AG10803 (cell line): Measurements from ENCODE around the gene LMCD1.

Experiments
- DNase-seq: peaks from one replicate; pipeline ENCODE4 v3.0.0; 2010; ENCODE audit warnings: low read depth
- H3K4me3 ChIP-seq: 2 replicates; pipeline ENCODE4 v1.5.1; 2011; ENCODE audit warnings: mild to moderate bottlenecking, low read length, control low read depth
- TF ChIP-seq, protein P1 (sequence below): conservative IDR thresholded peaks from 2 replicates; pipeline ENCODE4 v1.5.1; 2011; ENCODE audit warnings: mild to moderate bottlenecking, low read length, control low read depth, inconsistent platforms

The LMCD1 gene

DNA sequence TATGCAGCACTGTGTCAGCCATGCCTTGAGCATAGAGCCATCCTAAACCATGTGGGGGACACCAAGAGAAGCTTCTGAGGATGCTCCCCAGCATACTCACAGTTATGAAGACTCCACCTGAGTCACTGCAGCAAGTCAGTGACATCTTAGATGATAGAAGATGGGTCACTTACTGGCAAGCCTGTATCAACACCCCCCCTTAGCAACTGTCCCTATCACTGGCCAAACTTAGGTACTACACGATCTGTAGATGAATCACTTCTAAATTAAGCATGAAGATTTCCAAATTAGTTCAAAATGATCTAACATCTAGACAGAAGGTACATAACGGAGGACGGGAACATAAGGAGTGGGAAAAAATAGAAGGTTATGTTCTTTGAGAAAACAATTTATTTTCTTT lies 13.2 kb upstream of the LMCD1 start:
- peak; percentile 67 for DNase-seq
- TF ChIP-seq, protein P1, sequence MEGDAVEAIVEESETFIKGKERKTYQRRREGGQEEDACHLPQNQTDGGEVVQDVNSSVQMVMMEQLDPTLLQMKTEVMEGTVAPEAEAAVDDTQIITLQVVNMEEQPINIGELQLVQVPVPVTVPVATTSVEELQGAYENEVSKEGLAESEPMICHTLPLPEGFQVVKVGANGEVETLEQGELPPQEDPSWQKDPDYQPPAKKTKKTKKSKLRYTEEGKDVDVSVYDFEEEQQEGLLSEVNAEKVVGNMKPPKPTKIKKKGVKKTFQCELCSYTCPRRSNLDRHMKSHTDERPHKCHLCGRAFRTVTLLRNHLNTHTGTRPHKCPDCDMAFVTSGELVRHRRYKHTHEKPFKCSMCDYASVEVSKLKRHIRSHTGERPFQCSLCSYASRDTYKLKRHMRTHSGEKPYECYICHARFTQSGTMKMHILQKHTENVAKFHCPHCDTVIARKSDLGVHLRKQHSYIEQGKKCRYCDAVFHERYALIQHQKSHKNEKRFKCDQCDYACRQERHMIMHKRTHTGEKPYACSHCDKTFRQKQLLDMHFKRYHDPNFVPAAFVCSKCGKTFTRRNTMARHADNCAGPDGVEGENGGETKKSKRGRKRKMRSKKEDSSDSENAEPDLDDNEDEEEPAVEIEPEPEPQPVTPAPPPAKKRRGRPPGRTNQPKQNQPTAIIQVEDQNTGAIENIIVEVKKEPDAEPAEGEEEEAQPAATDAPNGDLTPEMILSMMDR: peak; percentile 29
- H3K4me3 ChIP-seq: no peak overlapping the region

DNA sequence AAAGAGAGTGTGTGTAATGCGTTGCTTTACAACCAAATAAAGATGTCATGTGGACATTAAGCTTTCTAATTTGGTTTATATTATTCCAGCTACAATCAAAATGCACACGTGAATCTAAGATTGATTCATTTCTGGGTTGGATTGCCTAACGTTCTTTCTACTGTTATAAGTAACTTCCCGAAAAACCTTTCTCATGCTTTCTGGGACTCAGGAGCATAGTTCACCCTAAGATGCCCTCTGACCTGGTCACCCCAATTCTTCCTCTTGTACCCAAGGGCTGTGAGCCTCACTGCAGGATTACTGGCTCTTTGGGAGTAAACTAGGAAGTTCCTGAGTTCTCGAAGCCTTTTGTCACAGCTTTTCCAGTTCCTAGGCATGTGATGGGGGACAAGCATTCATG lies 12.7 kb upstream of the LMCD1 start:
- DNase-seq: peak; percentile 71
- H3K4me3 ChIP-seq: no peak overlapping the region
- TF ChIP-seq, protein P1: no peak

DNA sequence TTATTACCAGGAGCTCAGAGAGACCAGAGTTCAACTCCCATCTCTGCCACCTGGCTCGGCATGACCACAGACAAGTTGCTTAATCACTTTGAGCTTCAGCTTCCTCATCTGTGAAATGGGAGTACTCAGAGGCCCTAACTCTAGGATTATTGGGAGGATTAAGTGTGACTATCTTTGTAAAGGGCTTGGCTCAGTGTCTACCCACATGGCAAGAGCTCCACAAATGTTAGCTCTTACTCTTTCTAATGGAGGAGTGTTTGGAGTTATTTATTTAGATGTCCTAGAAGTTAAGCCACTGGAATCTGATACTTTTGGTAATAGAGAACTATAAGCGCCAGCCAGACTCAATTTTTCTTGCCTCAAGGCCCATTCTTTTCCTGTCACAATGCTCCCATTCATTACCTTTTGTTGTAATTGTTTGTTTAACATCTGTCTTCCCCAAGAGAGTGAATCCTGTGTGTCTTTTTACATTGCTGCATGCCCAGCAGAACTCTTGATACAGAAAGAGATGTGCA lies 12.3 kb upstream of the LMCD1 start:
- TF ChIP-seq, protein P1: no peak
- H3K4me3 ChIP-seq: no peak overlapping the region
- DNase-seq: no peak

DNA sequence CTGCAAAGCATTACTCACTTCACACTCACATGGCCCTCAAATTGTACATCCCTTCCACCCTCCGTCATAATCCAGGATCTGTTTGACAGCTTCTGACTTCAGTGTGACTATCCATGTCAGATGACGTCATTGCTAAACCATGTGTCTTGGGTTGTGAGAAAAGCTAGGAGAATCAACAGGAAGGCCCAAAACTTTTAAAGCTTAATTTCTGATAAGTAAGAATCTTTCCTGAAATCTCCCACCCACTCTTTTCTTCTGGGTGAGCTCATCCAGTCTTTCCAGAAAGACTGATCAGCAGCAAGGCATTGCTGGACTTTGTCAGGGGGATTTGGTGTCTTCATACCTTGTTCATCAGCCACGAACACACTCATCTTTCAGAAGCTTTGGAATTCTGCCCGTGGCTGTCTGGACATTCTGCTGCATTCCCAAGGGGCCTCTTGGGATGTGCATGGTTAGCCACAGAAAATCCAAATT lies 11.5 kb upstream of the LMCD1 start:
- DNase-seq: peak; percentile 99
- TF ChIP-seq, protein P1: no peak
- H3K4me3 ChIP-seq: no peak overlapping the region

DNA sequence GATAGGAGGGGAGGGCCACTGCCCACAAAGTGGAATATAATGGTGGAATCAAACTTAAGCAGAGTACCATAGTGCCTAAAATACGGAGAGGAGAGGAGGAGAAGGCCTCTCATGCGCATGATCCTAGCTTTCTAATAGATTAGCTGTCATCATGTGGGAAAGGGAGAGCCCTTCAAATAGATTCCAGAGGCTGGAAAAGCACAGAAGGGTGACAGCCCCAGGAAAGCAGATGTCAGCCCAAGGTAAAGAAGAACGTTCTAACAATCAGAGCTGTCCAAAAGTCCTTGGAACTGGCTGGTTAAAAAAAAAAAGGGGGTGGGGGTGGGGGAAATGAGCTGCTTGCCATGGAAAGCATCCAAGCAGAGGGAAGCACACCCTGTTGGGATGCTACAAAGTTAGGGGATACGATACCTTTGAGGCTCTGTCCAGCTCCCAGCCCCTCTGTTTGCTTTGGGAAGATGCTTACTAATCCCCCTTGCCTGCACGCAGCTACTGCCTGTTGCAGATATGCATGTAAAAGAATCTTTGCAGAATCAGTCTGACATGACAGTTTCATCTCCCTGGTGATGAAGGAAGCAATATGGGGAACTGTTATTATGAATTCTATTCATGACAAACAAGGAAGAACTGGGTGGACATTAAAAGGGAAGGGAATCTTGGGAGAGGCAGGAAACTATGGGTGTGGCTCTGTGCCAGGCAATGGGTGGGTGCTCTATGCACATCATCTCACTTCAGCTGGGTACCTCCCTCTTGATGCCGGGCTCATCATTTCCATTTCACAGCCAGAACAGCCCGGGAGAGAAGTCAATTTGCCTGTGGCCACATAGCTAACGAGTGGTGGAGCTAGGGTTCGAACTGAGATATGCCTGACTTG lies 10.1 kb upstream of the LMCD1 start:
- no peak overlapping the region for H3K4me3 ChIP-seq
- no peak for DNase-seq
- TF ChIP-seq, protein P1: no peak

DNA sequence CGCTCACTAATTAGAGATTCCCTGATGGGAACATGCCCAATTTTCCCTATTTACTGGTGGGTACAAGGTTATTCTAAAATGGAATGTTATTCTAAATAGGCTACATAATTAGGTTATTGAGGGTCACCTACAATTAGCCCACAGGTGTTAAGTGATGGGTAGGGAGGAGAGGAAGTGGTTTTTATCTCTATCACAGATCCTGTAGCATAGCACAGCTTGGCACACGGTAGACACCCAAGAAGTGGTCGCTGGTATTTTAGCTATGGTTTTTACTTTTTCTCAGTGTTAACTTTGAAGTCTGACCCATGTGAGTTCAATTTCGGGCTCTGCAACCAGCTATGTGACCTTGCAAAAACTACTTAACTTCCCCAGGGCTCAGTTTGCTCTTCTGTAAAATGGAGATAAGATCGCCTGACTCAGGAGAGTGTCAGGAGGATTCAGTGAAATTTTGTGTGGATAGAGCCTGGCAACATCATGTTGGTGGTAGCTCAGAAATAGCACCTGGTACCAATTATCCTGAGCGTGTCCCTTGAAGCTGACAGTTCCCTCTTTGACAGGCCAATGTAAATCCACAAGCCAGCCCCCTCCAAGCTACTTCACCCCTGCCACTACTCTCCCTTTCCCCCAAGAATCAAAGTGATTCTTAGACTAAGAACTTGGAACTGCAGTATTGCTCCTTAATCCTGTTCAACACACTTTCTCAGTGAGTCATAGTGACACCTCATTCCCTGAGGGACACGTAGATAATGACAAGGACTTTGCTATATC lies 8.7 kb upstream of the LMCD1 start:
- DNase-seq: no peak
- TF ChIP-seq, protein P1: no peak
- H3K4me3 ChIP-seq: no peak overlapping the region
